ENCODE data around the gene YPEL1.

DNA sequence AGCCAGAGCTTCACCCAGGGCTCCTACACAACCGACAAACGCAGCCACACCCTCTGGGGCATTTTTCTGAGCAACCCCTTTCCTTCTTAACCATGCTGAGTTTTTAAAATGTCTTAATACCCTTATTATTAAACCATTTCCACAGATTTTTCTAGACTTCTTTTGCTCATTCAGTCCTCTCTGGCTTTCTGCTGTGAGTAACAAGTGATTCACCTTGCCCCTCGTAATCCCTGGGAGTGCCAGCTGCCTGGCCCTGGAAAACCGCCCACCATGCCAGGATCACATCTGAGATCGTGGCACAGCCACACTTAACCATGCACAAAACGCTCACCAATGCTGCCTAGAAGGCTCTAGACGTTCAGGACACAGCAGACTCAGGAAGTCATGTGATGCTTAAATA is 25.4 kb downstream of the YPEL1 start:
- TF ChIP-seq, protein P1, sequence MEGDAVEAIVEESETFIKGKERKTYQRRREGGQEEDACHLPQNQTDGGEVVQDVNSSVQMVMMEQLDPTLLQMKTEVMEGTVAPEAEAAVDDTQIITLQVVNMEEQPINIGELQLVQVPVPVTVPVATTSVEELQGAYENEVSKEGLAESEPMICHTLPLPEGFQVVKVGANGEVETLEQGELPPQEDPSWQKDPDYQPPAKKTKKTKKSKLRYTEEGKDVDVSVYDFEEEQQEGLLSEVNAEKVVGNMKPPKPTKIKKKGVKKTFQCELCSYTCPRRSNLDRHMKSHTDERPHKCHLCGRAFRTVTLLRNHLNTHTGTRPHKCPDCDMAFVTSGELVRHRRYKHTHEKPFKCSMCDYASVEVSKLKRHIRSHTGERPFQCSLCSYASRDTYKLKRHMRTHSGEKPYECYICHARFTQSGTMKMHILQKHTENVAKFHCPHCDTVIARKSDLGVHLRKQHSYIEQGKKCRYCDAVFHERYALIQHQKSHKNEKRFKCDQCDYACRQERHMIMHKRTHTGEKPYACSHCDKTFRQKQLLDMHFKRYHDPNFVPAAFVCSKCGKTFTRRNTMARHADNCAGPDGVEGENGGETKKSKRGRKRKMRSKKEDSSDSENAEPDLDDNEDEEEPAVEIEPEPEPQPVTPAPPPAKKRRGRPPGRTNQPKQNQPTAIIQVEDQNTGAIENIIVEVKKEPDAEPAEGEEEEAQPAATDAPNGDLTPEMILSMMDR (IDR thresholded peaks at IDR 0.05 in 2 of 3, conservative IDR thresholded peaks at IDR 0.05 in 1 of 3; ENCODE audit: borderline replicate concordance in 1 of 3, insufficient read depth in 1 of 3, low read depth in 2 of 3, low read length in 2 of 3): no peak
- no peak for TF ChIP-seq EZH2 (IDR thresholded peaks at IDR 0.05)
- no peak for TF ChIP-seq POLR2A (IDR thresholded peaks at IDR 0.05; ENCODE audit: borderline replicate concordance, extremely low read depth, insufficient read depth, insufficient read length)
- TF ChIP-seq TCF7L2 (IDR thresholded peaks at IDR 0.05; ENCODE audit: borderline replicate concordance, extremely low read depth, insufficient read depth, insufficient read length): no peak
- TF ChIP-seq, protein P2, sequence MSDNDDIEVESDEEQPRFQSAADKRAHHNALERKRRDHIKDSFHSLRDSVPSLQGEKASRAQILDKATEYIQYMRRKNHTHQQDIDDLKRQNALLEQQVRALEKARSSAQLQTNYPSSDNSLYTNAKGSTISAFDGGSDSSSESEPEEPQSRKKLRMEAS (IDR thresholded peaks at IDR 0.05): no peak
- TF ChIP-seq EZH2phosphoT487 (IDR thresholded peaks at IDR 0.05; ENCODE audit: borderline replicate concordance): no peak
- TF ChIP-seq, protein P3, sequence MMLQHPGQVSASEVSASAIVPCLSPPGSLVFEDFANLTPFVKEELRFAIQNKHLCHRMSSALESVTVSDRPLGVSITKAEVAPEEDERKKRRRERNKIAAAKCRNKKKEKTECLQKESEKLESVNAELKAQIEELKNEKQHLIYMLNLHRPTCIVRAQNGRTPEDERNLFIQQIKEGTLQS (IDR thresholded peaks at IDR 0.05): no peak
- TF ChIP-seq RAD21 (IDR thresholded peaks at IDR 0.05; ENCODE audit: low read depth): no peak
- no peak for TF ChIP-seq EGR1 (IDR thresholded peaks at IDR 0.05; ENCODE audit: low read depth)
